Loucy (cell line): ENCODE data around the gene TRIM15.

Source experiments
- H2AFZ ChIP-seq: fragments of 200-600 bp; sonication (generic); 2 replicates; pipeline ENCODE4 v1.6.0; 2016; ENCODE audit warnings: antibody characterized with exemption, mild to moderate bottlenecking, low read length, moderate library complexity
- H3F3A ChIP-seq: fragments of 200-600 bp; 2 replicates; pipeline ENCODE4 v1.6.0; 2016; ENCODE audit warnings: antibody characterized with exemption, low read depth, mild to moderate bottlenecking
- H3K27me3 ChIP-seq: fragments of 200-600 bp; sonication (generic); 2 replicates; pipeline ENCODE4 v1.6.1; 2014; ENCODE audit warnings: low read length, mild to moderate bottlenecking; ENCODE audit not compliant: insufficient read depth, poor library complexity, severe bottlenecking
- H3K36me3 ChIP-seq: fragments of 200-600 bp; sonication (generic); 2 replicates; pipeline ENCODE4 v1.6.1; 2016; ENCODE audit warnings: low read length; ENCODE audit not compliant: insufficient read depth
- H3K4me1 ChIP-seq: fragments of 200-600 bp; sonication (generic); 2 replicates; pipeline ENCODE4 v1.5.1; 2014; ENCODE audit warnings: low read length, mild to moderate bottlenecking; ENCODE audit not compliant: insufficient read depth, poor library complexity, severe bottlenecking
- H3K4me2 ChIP-seq: fragments of 200-600 bp; sonication (generic); 2 replicates; pipeline ENCODE4 v1.6.0; 2014; ENCODE audit warnings: antibody characterized with exemption, low read length, low read depth, mild to moderate bottlenecking; ENCODE audit not compliant: poor library complexity, severe bottlenecking
- H3K4me3 ChIP-seq: fragments of 200-600 bp; sonication (generic); 2 replicates; pipeline ENCODE4 v1.5.1; 2014; ENCODE audit warnings: low read length, mild to moderate bottlenecking, mixed read lengths; ENCODE audit not compliant: poor library complexity, severe bottlenecking
- H3K79me2 ChIP-seq: fragments of 200-600 bp; sonication (generic); 2 replicates; pipeline ENCODE4 v1.6.1; 2014; ENCODE audit warnings: low read length; ENCODE audit not compliant: insufficient read depth
- H3K9ac ChIP-seq: fragments of 200-600 bp; sonication (generic); 2 replicates; pipeline ENCODE4 v1.6.0; 2014; ENCODE audit warnings: mild to moderate bottlenecking, low read depth, low read length, moderate library complexity; ENCODE audit not compliant: poor library complexity, severe bottlenecking
- H3K9me2 ChIP-seq: fragments of 200-600 bp; sonication (generic); replicated peaks from 2 replicates; pipeline ENCODE4 v1.6.1; 2016; ENCODE audit warnings: low read depth, low read length, mixed read lengths
- H3K9me3 ChIP-seq: fragments of 200-600 bp; sonication (generic); 2 replicates; pipeline ENCODE4 v1.6.1; 2014; ENCODE audit warnings: mild to moderate bottlenecking, antibody characterized with exemption, low read length, low read depth; ENCODE audit not compliant: insufficient read depth
- H4K20me1 ChIP-seq: fragments of 200-600 bp; sonication (generic); 2 replicates; pipeline ENCODE4 v1.6.0; 2014; ENCODE audit warnings: antibody characterized with exemption, low read length, mild to moderate bottlenecking; ENCODE audit not compliant: insufficient read depth, poor library complexity, severe bottlenecking
- EZH2phosphoT487 ChIP-seq: fragments of 200-600 bp; IDR thresholded peaks from 2 replicates; pipeline ENCODE4 v1.6.1; 2018; ENCODE audit warnings: antibody characterized with exemption, mild to moderate bottlenecking, moderate library complexity, borderline replicate concordance
- TF ChIP-seq, protein P1 (sequence below): fragments of 200-600 bp; sonication (generic); conservative IDR thresholded peaks from 2 replicates; pipeline ENCODE4 v1.5.1; 2014; ENCODE audit warnings: mild to moderate bottlenecking, antibody characterized with exemption, low read length

The TRIM15 gene

DNA sequence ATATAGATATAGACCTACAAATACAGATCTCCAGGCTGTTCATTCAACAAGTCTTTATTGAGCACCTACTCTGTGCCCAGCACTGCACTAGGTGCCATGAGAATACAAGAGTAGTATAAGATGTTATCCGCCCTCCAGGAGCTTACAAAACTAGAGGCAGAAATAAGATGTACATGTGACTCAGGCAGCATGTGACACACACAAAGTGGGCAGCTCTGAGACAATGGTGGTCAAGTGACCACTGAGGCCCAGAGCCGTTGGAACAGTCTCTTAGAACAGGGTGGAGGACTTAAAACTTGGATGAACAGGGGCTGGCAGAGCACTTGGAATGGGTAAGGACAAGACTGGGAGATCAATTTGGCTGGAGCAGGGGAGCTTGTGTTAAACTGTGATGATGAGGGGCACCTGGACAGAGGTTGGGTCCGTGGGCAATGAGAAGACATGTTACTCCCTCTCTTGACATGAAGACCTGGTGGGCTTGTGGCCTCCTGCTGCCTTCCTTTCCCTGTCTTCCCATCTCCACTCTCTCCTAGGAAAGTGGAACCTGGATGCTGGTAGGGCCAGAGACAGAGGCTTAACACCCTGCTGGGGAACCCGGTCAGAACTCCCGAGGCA lies 21.2 kb downstream of the TRIM15 start:
- H3K79me2 ChIP-seq = no peaks in the 10 kb centered on the region
- no peak overlapping the region for H3K4me3 ChIP-seq
- no peaks in the 10 kb centered on the region for H4K20me1 ChIP-seq
- no peaks in the 10 kb centered on the region for H3K9me3 ChIP-seq
- no peaks in the 10 kb centered on the region for H3K4me1 ChIP-seq
- no peaks in the 10 kb centered on the region for H3K9me2 ChIP-seq
- H3K4me2 ChIP-seq = no peak overlapping the region
- no peak for TF ChIP-seq EZH2phosphoT487
- TF ChIP-seq, protein P1, sequence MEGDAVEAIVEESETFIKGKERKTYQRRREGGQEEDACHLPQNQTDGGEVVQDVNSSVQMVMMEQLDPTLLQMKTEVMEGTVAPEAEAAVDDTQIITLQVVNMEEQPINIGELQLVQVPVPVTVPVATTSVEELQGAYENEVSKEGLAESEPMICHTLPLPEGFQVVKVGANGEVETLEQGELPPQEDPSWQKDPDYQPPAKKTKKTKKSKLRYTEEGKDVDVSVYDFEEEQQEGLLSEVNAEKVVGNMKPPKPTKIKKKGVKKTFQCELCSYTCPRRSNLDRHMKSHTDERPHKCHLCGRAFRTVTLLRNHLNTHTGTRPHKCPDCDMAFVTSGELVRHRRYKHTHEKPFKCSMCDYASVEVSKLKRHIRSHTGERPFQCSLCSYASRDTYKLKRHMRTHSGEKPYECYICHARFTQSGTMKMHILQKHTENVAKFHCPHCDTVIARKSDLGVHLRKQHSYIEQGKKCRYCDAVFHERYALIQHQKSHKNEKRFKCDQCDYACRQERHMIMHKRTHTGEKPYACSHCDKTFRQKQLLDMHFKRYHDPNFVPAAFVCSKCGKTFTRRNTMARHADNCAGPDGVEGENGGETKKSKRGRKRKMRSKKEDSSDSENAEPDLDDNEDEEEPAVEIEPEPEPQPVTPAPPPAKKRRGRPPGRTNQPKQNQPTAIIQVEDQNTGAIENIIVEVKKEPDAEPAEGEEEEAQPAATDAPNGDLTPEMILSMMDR = no peak
- no peaks in the 10 kb centered on the region for H3F3A ChIP-seq
- peaks cover 3% of the 10 kb centered on the region for H3K27me3 ChIP-seq
- H3K36me3 ChIP-seq = peaks cover 37% of the 10 kb centered on the region; the same call in 1 of the 2 replicates
- no peak overlapping the region for H3K9ac ChIP-seq
- no peak overlapping the region for H2AFZ ChIP-seq

DNA sequence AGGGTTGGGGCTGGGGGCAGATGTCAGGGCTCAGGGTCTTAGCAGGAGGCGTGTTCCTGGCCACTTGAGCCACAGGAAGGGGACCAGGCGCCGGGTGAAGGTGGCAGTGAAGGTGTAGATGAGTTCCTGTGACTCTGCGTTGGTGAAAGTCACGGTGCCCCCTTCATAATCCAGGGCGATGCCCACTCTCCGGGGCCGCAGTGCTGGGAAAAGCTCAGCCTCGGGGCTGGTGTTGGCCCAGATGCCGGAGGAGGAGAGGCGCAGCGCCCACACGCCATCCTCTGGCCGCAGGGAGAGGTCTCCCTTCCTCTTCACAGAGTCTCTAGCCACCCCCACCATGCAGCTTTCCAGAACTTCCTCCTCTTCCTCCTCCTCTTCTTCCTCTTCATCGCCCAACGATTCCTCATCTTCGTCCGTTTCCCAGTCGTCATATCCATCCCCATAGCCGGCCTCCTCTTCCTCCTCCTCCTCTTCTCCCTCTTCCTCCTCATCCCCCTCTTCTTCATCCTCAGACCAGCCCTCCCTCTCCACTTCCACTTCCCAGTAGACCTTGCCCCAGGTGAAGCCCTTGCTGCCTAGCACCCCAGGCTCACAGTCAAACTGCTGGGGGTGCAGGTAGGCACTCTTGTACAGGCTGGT lies 22.6 kb downstream of the TRIM15 start:
- no peak overlapping the region for H3K4me2 ChIP-seq
- no peak overlapping the region for H3K4me3 ChIP-seq
- H3K27me3 ChIP-seq = no peaks in the 10 kb centered on the region
- H3K79me2 ChIP-seq = no peaks in the 10 kb centered on the region
- H3F3A ChIP-seq = no peaks in the 10 kb centered on the region
- H3K9me3 ChIP-seq = no peaks in the 10 kb centered on the region
- H3K9me2 ChIP-seq = no peaks in the 10 kb centered on the region
- no peaks in the 10 kb centered on the region for H4K20me1 ChIP-seq
- H2AFZ ChIP-seq = no peak overlapping the region
- no peaks in the 10 kb centered on the region for H3K4me1 ChIP-seq
- H3K36me3 ChIP-seq = peaks cover 51% of the 10 kb centered on the region; the same call in 1 of the 2 replicates
- TF ChIP-seq, protein P1 = no peak
- TF ChIP-seq EZH2phosphoT487 = no peak
- H3K9ac ChIP-seq = no peak overlapping the region

DNA sequence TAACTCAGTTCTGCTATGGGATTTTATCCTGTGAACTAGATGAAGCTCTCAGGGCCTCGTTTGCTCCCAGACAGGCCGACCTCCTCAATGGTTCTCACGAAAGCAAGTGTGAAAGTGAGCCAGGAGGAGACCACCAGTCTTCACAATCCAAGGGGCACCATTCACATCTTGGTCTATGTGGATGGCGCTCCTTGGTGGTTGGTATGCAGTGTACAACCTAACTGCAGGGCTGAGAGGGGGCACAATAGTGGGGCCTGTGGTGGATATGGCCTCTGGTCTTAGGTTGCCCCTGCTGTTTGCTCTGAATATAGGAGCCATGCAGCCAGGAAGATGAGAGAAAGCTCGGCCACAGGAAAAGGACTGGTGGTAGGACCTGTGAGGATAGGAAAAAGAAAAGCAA lies 25.2 kb downstream of the TRIM15 start:
- H3K36me3 ChIP-seq = peaks cover 52% of the 10 kb centered on the region; the same call in 1 of the 2 replicates
- H3K9ac ChIP-seq = no peak overlapping the region
- H3K4me3 ChIP-seq = no peak overlapping the region
- H4K20me1 ChIP-seq = no peaks in the 10 kb centered on the region
- no peak overlapping the region for H3K4me2 ChIP-seq
- TF ChIP-seq, protein P1 = no peak
- TF ChIP-seq EZH2phosphoT487 = no peak
- no peak overlapping the region for H2AFZ ChIP-seq
- no peaks in the 10 kb centered on the region for H3K4me1 ChIP-seq
- H3K9me3 ChIP-seq = no peaks in the 10 kb centered on the region
- no peaks in the 10 kb centered on the region for H3F3A ChIP-seq
- H3K79me2 ChIP-seq = no peaks in the 10 kb centered on the region
- no peaks in the 10 kb centered on the region for H3K27me3 ChIP-seq
- no peaks in the 10 kb centered on the region for H3K9me2 ChIP-seq
